ENCODE data around the gene PDSS2. TPM values are rescaled to one million over a fixed set of nuclear protein-coding genes. Genes with fewer than 3 reads are reported as not detected.
"Not testable (repeated sequence)": the region's sequence is repeated elsewhere in the genome, so short reads cannot be mapped to it uniquely, and the experiment has no call there.

Gene PDSS2
- total RNA-seq, 2 experiments from 2014 or later: 12.6 to 14.9 TPM

DNA sequence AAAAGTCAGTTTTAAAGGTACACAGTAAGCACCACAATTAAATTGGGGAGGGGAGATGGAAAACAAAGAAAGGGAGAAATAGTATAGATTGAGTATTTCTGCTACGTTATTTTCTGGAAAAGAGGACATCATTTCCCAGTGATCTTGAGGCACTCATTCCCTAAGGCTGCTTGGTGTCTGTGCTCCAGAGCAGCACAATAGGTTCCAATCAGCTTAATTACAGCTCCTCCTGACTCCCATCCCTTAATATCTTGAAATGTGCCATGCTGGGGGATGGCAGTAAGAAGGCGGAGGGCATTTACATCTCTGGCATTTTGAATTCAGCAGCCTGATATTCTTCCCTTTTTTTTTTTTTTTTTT is 304.6 kb downstream of the PDSS2 start:
- ChIA-PET POLR2A (no interaction called here), CTCF (interaction anchor here (0.7 kb wide), 1 partner anchor 201 kb away, joined by 3 read pairs; no protein-coding TSS in a partner anchor)

- CTCF ChIA-PET: no interaction called here
- POLR2A ChIA-PET: no interaction called here
Observed at GRCh38 chr6:107154131-107154800, 305.1 kb downstream of the PDSS2 start.

DNA sequence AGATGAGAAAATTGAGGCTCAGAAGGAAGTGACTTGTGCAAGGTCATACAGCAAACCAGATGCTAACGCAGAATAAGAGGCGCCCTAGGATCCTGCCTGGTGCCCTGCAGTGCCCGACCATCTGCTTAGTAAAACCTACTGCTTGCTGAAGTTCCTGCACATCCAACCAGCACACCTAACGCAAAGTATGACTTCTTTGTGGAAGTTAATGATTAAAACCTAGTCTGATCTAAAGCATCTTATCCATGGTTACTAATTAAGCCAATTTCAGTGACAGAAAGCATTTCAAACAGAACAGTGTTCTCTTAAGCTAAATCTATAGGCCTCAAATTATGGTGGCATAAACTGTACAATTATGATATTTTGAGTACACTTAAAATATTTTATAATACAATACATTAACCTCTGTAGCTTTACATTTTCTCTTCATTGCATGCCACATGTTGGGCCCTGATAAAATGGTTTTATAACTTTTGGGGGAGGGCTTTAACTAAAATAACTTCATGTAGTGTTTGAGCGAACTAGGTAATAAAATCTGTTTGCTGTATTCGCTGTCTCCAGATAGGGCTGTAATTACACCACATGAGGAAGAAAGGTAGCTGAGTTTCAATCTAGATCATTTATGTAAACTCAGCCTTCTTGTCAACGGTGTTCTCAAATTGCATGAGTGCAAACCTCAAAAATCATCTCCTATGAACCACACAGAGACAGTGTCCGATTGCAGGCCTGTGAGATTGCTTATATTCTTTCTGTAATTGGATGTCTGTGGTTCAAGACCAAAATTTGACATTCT is 306.5 kb downstream of the PDSS2 start:
- POLR2A ChIA-PET: no interaction called here

DNA sequence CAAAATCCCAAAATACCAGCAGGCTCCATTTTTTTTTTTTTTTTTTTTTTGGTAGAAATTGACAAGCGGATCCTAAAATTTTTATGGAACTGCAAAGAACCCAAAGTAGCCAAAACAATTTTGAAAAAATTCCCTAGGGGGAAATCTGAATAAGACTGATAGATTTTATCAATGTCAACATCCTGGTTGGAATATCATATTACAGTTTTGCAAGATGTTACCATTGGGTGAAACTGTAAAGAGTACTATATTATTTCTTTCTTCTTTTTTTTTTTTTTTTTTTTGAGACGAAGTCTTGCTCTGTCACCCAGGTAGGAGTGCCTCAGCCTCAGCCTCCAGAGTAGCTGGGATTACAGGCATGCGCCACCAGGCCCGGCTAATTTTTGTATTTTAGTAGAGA is 314.7 kb downstream of the PDSS2 start:
- CTCF ChIA-PET: no interaction called here

More for the DNA sequence above, 306.5 kb downstream of the PDSS2 start:
- CTCF ChIA-PET: no interaction called here

DNA sequence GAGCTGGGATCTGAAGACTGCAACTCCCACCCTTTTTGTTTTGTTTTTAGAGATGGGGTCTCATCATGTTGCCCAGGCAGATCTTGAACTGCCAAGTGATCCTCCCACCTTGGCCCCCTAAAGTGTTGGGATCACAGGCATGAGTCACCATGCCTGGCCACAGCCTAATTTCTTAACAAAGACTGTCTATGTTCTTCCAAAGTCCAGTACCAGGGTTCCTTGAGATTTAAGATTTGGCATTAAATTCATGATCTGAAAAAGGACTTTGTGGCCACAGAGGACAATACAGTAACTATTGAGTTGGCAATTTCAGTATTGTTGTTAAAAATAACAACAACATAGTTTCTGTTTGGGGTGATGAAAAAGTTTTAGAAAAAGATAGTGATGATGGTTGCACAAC is 315.4 kb downstream of the PDSS2 start:
- ChIA-PET POLR2A (no interaction called here), CTCF (interaction anchor here (0.6 kb wide), 1 partner anchor 25 kb away, joined by 3 read pairs; no protein-coding TSS in a partner anchor)

More for the DNA sequence above, 314.7 kb downstream of the PDSS2 start:
- POLR2A ChIA-PET: no interaction called here

- CTCF ChIA-PET: interaction anchor here (1.0 kb wide), 1 partner anchor 73 kb away, joined by 3 read pairs; no protein-coding TSS in a partner anchor
Observed at GRCh38 chr6:107140581-107140980, 318.8 kb downstream of the PDSS2 start.

DNA sequence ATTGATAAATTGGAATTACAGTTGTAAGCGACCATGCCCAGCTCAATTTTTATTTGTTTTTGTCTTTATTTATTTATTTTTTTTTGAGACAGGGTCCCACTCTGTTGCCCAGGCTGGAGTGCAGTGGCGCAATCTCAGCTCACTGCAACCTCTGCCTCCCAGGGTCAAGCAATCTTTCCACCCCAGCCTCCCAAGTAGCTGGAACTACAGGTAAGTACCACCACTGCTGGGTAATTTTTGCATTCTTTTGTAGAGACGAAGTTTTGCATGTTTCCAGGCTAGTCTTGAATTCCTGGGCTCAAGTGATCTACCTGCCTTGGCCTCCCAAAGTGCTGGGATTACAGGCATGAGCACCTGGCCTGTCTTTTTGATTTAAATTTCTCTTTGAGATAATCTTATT is 323.0 kb downstream of the PDSS2 start:
- POLR2A ChIA-PET, CTCF ChIA-PET: not testable (repeated sequence)

More at GRCh38 chr6:107140581-107140980, 318.8 kb downstream of the PDSS2 start:
- POLR2A ChIA-PET: no interaction called here

DNA sequence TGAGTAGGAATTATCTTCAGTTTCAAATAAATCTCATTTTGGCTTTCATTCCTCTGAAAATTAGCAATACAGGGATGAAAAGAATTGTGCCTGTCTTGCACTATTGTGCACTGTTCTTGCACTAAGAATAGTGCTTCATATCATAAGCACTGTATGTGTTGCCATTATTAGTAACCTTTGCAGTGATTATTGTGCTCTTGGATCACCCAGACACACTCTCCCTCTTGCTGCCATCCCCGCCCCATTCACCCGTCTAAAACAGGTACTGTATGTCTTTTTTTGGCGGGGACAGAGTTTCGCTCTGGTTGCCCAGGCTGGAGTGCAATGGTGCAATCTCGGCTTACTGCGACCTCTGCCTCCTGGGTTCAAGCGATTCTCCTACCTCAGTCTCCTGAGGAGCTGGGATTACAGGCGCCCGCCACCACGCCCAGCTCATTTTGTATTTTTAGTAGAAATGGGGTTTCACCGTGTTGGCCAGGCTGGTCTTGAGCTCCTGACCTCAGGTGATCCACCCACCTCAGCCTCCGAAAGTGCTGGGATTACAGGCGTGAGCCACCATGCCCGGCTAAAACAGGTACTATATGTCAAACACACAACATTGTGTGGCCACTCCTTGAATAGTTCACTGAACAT is 324.2 kb downstream of the PDSS2 start:
- POLR2A ChIA-PET: not testable (repeated sequence)
- CTCF ChIA-PET: interaction anchor here (0.6 kb wide), 1 partner anchor 25 kb away, joined by 5 read pairs; no protein-coding TSS in a partner anchor

DNA sequence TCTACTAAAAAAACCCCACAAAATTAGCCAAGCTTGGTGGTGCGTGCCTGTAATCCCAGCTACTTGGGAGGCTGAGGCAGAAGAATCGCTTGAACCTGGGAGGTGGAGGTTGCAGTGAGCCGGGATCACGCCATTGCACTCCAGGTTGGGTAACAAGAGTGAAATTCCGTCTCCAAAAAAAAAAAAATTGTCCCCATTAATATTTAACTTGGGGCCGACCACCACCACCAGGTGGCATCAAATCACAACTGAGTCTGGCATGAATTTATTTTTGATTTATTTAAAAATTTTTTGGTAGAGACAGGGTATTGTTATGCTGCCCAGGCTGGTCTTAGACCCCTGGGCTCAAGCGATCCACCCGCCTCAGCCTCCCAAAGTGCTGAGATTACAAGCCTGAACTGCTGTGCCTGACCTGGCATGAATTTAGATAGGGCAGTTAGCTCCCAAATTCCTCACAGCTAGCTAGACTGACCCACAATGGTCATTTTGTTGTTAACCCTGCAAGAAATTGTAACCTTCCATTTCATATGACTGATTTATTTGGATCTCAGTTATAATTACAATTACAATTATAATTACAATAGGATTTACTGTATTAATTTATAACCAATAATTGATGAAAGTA is 326.9 kb downstream of the PDSS2 start:
- ChIA-PET POLR2A (no interaction called here), CTCF (interaction anchor here (1.3 kb wide), 1 partner anchor 74 kb away, joined by 3 read pairs; no protein-coding TSS in a partner anchor)

GRCh38 chr6:107129370-107129925 is 329.9 kb downstream of the PDSS2 start:
- ChIA-PET POLR2A (no interaction called here), CTCF (no interaction called here)

- POLR2A ChIA-PET: no interaction called here
- CTCF ChIA-PET: no interaction called here
Observed at GRCh38 chr6:107128577-107128976, 330.8 kb downstream of the PDSS2 start.

DNA sequence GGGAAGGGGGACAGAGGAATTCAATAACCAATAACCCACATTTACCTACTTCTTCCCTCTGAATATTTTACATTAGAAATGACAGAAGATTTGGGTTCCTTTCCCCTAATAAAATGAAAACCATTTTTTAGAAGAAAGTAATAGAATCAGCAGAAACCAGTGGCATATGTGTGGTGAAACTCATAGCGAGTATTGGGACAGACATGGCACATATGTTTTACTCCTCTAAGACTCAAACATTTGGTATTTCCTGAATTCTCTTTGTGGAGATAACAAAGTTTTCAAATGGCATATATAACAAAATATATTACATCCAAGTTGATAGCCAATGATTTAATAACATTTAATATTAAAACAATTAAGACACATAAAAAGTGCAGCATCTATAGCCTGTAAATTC is 331.2 kb downstream of the PDSS2 start:
- CTCF ChIA-PET: no interaction called here
- POLR2A ChIA-PET: no interaction called here

DNA sequence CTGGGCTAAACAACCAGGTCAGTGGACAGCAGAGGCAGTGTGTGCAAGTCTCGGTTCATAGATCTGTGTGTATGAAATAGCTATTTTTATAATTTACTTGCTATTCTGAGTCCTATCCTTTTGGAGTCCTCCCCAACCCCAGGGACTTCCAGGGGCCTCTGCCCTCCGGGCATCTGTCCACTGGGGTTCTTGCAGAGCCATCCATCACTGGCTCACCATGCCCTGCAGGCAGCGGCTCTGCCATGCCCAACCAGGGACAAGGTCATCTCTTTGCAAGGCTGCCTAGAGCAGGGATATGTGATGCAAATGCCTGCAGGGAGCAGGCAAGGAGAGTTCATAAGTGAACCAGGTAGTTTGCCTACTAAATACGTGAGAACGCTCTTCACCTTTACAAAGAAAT is 333.6 kb downstream of the PDSS2 start:
- ChIA-PET CTCF (interaction anchor here (0.7 kb wide), 1 partner anchor 331 kb away, joined by 3 read pairs; no protein-coding TSS in a partner anchor), POLR2A (no interaction called here)

DNA sequence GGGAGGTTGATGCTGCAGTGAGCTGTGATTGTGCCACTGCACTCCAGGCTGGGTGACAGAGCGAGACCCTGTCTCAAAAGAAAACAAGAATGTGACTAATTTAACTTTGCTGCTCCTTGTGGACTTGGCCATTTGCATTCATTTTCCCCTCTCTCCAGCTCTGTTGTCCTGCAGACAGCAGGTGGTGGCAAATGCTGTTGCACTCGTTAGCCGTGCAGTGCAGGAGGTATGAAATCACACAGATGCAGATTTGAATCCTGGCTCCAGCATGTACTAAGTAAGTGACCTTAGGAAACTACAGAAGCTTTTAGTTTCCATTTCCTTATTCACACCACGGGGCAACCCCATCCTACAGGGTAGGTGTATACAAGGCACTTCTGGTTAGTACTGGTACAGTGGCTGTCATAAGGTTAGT is 334.4 kb downstream of the PDSS2 start:
- POLR2A ChIA-PET: no interaction called here

GRCh38 chr6:107123501-107123900 is 335.9 kb downstream of the PDSS2 start:
- ChIA-PET CTCF (interaction anchor here (0.7 kb wide), 1 partner anchor 338 kb away, joined by 3 read pairs; no protein-coding TSS in a partner anchor), POLR2A (no interaction called here)

More for the DNA sequence above, 334.4 kb downstream of the PDSS2 start:
- CTCF ChIA-PET: interaction anchor here (0.5 kb wide), 1 partner anchor 905 kb away, joined by 3 read pairs; no protein-coding TSS in a partner anchor

GRCh38 chr6:107122748-107123147 is 336.6 kb downstream of the PDSS2 start:
- POLR2A ChIA-PET: no interaction called here
- CTCF ChIA-PET: no interaction called here

DNA sequence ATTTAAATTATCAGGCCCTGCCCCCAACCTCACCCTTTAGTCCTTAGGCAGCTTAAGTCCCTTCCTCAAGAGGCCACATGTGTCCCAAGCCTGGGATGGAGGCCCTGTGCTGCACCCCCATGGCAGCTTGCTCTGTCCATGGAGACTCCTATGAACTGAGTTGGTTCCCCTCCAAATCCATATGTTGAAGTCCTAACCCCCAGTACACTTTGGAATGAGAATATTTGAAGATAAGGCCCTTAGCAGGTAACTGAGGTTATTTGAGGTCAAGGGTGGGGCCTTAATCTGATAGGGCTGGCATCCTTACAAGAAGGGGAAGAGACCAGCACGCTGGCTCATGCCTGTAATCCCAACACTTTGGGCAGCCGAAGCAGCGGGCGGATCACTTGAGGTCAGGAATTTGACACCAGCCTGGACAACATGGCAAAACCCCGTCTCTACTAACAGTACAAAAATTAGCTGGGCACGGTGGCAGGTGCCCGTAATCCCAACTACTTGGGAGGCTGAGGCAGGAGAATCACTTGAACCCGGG is 337.3 kb downstream of the PDSS2 start:
- ChIA-PET POLR2A (no interaction called here), CTCF (no interaction called here)

DNA sequence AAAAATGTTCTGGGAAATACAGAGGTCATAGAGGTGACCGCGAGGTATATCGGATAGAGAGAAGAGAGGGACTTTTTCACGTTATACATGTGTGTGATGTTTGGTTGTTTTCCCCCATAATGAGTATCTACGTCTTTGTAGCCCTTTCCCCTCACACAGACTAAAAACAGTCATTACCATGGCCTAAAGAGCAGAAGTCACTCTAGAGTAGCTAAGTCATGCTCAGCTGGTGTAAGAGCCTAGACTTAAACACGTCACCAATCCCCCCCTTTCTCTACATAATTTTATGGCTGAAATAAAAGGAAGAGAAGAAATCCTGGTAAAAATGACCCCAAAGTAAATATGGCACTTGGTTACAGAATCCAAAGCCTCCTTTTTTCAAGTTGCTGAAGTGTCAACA is 338.1 kb downstream of the PDSS2 start:
- CTCF ChIA-PET: interaction anchor here (0.7 kb wide), 1 partner anchor 17 kb away, joined by 3 read pairs; no protein-coding TSS in a partner anchor
- POLR2A ChIA-PET: no interaction called here

- POLR2A ChIA-PET: no interaction called here
- CTCF ChIA-PET: interaction anchor here (0.7 kb wide), 3 partner anchors 14 to 324 kb away, joined by 3 to 4 read pairs (median 3); no protein-coding TSS in a partner anchor
Observed at GRCh38 chr6:107120404-107120803, 339.0 kb downstream of the PDSS2 start.
